Frontal cortex (tissue), 4 donors: ENCODE results near the gene QPCT. TPM values are rescaled to one million over a fixed set of nuclear protein-coding genes. Genes with fewer than 3 reads are reported as not detected.
"Not testable (repeated sequence)": the region's sequence is repeated elsewhere in the genome, so short reads cannot be mapped to it uniquely, and the experiment has no call there.

Source experiments
- DNase-seq, 2 donors: peaks; one replicate each; pipeline ENCODE4 v3.0.0; 2012; ENCODE audit warnings: low spot score in 2 of 2
- FAIRE-seq: peaks from 2 replicates; lab custom pipeline; 2012; peaks lifted over from hg19 to GRCh38; lab: Jason Lieb, UNC
- total RNA-seq: library from RNA; depleted of rRNA; stranded (reverse); fragments of >200 nt; gene quantifications from one replicate; pipeline ENCODE4 v1.2.3, GENCODE V29; 2014
- donor health status: control.
- donor health status: control.
- donor health status: control.

QPCT gene
- total RNA-seq, 1 donor from 2014 or later: 22.0 TPM

DNA sequence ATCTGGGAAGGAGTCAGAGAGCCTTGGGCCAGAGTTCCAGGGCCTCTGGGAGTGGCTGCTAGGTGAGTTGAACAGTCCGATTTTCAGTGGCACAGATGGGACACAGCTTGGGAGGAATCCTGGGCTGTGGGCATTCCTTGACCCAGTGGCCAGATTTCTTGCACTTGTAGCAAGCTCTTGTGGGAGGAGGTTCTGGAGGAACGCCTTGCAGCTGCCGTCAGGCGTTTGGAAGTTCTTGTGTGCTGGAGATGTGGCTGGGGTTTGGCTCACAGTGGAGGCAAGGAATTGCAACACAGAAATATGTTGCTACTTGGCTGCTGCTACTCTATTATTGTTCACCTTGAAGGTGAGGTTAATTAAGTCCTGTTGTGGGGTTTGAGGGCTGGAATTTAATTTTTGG is 39.8 kb downstream of the QPCT start:
- not testable (repeated sequence) for DNase-seq, FAIRE-seq

DNA sequence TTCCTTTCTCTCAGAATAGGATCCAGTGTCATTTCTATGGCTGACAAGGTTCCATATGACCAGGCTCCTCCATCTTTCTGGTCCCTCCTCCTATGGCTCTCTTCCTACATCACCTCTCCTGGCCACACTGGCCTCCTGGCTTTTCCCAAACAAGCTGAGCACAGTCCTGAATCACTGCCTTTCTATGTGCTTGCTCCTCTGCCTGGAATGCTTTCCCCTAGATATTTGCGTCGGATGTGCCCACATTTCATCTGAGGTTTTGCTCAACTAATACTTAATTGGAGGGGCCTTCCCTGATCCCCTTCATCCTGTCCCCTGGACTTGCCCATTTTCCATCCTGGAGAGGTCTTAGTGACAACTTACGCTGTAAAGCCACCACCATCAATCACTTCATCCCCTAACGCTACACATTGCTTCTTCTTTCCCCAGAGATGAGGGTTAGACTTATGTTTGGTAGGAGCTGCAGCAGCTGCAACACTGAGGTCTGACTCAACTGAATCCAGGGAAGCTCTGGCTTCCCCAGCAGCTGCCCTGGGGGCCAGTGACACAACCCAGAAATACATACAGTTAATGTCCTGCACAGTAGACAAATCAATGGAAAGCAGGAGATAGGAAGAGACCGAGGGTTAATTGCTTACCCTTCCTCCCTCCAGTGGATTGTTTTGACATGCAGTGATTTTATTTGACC is 42.9 kb downstream of the QPCT start:
- DNase-seq (no peak), FAIRE-seq (no peak)

DNA sequence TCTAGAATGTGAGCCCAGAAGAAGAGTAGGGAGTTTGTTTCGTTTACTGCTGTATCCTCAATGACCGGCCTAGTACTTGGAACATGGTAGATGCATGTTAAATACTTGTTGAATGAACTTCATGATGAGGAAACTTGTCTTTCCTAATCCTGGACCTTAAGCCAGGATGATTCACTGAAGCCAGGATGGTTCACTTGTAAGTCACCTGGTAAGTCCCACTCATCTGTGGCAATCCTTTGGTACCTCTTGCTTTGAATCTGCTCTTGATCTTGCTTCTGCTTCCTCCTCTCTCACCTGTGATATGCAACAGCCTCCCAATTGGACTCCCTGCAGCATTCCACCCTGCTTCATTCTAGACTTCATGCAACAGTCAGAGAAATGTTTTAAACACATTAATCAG is 43.6 kb downstream of the QPCT start:
- no peak for FAIRE-seq

DNA sequence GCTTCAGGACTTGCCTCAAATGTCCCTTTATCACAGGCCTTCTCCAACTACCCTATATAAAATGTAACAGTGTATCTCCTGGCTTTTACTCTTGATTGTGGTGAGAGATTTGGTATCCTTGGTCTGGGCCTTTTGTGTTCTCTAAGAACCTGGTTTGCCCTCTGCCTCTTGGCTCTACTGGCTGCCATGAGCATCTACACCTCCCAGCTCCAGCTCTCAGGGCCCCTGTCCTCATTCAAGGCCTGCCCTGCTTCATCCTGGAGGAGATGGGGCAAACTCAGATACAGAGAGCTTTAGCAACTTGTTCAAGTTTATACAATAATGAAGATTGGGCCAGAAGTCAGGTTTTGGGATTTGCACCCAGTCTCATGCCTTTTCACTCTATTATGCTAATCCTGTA is 45.0 kb downstream of the QPCT start:
- no peak for DNase-seq
- FAIRE-seq: no peak

More for the DNA sequence above, 43.6 kb downstream of the QPCT start:
- no peak for DNase-seq

DNA sequence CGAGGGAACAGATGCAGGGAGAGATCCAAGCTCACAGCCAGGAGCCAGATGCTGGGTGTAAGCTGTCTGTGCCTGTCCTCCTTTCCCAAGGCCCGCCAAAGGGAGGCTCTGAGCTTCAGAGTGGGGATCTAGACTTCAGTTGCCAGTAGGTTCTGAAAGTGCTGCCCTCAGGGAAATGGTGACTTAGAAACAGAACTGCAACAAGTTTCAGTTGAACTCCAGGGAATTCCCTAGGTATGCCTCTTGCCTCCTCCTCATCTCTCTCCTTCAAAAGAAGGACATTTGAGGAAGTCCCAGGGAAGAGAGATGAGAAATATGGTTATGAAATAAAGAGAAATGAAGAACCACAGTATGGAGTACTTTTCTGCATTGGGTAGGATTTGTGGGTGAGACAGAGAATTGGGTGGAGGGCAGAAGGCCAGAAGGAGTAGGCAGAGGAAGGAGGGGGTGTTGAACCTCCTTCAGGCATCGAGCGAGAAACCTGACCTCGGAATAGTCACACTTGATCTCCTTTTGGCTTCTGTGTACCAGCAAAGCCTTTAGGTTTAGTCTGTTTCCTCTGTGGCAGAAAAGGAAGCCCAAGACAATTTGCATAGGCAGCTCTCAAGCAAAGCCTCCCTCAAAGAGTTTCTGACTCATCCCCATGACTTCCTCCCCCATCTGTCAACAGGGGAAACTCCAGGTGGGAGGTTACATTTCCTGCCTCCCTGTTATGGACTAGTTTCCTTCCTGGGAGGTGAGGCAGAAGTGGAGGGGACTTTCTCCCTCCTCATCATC is 45.7 kb downstream of the QPCT start:
- DNase-seq (peak in 1 of 2 donors; percentile 34), FAIRE-seq (no peak)

DNA sequence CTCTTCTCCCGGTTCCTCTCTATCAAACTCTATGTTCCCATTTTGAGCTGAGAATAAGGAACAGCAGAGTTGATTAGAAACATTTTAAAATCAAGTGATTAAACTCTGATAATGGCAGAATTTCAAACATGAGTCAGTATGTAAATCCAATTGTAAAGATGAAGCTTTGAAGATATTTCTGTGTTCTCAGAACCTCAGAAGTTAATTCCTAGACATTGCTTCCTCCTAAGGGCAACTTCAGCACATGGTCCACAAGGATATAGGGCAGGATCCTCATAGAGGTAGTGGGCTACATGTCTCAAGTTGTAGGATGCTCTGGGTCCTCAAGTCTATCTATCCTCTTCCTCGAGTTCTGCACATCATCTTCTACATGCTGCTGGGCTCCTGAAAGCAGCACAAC is 46.3 kb downstream of the QPCT start:
- no peak for DNase-seq
- FAIRE-seq: no peak

DNA sequence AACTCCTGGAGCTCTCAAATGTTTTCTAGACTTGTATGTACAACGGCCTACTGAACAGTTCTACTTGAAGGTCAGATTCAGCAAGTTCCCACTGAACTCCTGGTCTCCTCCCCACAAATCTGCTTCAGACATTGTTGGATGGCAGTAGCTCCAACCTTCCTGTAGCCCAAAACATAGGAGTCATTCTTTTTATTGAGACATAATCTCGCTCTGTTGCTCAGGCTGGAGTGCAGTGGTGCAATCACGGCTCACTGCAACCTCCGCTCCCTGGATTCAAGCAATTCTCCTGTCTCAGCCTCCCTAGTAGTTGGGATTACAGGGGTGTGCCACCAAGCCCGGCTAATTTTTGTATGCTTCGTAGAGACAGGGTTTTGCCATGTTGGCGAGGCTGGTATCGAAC is 47.3 kb downstream of the QPCT start:
- FAIRE-seq (no peak), DNase-seq (no peak)

DNA sequence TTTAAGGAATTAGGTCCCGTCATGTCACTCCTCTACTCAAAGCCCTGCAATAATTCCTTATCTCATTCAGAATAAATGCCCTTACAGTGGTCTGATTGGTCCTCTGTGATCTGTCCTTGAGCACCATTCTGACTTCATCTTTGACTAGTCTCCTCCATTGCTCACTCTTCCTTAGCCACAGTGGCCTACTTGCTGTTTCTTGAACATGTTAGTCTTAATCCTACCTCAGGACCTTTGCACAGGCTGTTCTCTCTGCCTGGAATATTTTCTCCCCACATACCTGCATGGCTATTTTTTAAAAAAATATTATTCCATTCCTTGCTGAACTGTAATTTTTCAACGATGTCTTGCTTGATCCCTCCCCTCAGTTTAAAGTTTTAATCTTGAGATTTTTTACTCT is 48.0 kb downstream of the QPCT start:
- FAIRE-seq (no peak), DNase-seq (no peak)

DNA sequence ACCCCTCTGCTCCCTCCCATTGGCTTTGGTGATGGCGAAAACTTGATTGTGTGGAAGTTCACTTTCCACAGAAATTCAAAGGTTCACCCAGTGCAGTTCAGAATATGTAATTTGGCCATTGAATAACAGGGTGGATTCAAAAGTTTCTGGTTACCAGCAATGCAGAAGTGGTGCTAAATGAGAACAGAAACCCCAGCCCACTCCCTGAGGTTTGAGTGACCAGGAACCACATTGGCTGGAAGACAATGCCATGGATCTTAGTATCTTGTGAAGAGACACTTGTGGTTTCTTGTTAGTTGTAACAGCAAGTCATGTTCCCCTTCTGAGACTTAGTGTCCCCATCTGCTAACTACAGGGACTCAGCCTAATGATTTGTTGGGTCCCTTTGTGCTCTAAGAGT is 49.8 kb downstream of the QPCT start:
- FAIRE-seq (no peak), DNase-seq (no peak)

DNA sequence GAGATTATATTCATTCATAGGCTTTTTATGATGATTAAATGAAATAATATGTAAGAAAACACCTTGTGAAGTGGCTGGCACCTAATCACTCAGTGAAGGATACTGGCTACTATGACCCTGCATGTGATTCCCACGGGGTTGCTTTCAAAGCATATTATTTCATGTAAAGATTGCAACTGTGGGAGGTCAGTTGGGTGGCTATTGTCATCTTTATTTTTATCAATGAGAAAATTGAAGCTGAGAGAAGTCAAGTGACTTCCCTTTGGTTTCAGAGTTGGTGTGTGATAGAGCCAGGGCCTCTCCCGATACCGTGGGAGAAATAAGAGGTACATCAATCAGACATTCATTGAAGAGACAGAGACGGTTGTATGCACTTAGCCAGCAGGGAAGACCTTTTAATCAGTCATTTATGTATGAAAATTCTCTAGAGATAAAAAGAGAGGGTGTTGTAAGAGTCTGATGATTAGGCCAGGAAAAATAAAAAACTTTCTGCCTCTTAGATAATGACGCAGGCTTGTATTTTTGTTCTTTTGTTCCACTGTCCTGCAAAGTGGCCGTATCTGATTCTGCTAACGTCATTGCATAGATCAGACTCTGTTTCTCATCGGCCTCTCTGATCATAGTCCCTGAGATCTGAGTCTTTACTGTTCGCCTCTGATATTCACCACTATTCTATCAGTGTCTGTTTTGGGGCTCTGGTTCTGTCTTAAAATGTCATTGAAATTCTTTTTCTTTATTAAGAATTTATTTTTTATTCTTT is 50.5 kb downstream of the QPCT start:
- no peak for DNase-seq
- no peak for FAIRE-seq

DNA sequence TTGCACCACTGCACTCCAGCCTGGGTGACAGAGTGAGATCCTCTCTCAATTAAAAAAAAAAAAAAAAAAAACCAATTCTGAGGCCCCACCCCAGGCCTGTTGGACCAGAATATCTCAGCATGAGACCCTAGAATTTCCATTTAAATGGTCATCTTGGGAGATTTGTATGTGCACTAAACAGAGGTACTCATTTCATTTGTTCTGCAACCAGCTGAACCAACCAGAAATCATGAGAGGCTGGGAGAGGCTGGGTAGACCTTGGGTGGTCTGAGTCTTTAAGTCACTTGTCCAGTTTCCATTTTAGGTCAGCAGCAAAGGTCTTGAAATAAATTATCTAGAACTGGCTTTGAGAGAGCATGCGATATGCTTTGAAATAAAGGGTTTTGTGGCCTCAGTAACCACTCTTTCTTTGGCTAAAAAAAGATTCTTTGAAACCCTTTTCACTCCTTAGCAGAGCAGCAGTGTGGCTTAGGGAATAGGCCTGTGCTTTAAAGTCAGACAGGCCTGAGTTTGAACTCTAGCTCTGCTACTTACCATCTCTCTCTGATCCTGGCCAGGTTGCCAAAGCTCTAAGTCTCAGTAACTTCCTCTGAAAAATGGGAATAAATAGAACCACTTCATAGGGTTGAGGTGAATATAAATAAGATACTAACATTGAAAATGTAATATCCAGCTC is 52.6 kb downstream of the QPCT start:
- no peak for FAIRE-seq
- DNase-seq: no peak

DNA sequence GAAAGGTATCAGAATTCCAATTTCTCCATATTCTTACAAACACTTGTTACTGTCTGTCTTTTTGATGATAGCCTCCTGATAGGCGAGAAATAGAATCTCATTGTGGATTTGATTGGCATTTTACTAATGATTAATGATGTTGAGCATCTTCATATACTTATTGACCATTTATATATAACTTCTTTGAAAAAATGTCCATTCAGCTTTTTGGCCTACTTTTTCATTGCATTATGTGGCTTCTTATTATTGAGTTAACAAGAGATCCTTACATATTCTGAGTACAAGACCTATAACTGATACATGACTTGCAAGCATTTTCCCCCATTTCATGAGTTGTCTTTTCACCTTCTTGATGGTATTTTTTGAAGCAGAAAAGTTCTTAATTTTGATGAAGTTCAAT is 54.6 kb downstream of the QPCT start:
- DNase-seq (no peak), FAIRE-seq (no peak)

DNA sequence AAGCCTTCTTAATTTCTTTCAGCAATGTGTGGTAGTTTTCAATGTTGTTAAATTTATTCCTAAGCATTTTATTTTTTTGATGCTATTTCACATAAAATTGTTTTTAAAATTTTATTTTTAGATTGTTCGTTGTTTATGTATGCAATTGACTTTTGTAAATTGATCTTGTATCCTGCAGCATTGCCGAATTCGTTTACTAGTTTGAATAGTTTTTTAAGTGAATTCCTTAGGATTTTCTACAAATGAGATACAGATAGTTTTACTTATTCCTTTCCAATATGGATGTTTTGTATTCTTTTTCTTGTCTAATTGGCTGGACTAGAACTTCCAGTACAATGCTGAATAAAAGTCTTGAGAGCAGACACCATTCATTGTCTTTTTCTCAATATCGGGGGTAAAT is 55.6 kb downstream of the QPCT start:
- FAIRE-seq: peak; percentile 13
- no peak for DNase-seq

DNA sequence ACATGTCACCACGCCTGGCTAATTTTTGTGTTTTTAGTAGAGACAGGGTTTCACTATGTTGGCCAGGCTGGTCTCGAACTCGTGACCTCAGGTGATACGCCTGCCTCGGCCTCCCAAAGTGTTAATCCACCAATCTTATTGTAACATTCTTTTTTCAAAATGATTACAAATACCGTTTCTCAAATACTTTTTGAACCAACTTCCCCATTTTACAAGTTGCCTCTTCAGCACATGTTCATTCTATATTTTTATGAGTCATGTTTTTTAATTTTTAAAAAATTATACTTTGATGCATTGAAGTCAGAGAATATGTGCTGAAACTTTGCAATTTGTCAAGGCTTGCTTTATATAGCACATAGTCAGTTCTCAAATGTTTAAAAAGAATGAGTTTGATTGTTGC is 58.2 kb downstream of the QPCT start:
- FAIRE-seq (no peak), DNase-seq (no peak)

DNA sequence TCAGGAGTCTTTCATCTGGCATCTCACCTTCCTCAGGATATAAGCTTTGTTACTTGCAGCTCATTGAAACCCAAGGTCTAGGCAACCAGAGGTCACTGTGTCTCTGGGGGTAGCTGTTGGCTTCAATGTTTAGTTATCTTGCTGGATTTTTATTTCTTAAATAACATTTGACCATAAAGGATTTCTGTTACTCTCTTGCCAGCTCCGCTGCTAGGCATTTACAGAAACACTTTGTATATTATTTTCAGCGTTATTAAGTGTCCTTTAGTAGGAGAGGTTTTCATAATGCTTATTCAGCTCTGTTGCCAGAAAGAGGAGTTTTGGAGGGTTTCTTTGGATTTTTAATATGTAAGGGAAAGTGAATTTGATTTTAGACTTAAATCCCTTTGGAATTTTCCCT is 61.4 kb downstream of the QPCT start:
- no peak for DNase-seq
- no peak for FAIRE-seq

DNA sequence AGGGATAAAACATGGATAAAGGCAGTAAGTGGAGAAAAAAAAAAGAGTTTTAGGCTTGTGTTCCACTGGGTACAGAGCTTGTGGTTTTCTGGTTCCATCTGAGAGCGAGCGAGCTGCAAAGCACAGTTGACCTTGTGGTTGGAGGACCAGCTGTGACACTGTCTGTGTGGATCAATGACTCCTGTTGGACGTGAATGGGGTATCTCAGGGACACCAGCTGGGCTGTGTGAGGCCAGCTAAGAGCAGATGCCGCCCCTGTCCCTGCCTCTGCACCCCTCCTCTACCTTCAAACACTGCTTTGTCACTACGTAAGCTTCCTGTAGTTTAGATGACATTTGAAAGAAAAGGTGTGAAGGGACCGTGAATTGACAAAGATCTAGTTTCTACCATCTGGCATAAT is 67.8 kb downstream of the QPCT start:
- DNase-seq (no peak), FAIRE-seq (no peak)

DNA sequence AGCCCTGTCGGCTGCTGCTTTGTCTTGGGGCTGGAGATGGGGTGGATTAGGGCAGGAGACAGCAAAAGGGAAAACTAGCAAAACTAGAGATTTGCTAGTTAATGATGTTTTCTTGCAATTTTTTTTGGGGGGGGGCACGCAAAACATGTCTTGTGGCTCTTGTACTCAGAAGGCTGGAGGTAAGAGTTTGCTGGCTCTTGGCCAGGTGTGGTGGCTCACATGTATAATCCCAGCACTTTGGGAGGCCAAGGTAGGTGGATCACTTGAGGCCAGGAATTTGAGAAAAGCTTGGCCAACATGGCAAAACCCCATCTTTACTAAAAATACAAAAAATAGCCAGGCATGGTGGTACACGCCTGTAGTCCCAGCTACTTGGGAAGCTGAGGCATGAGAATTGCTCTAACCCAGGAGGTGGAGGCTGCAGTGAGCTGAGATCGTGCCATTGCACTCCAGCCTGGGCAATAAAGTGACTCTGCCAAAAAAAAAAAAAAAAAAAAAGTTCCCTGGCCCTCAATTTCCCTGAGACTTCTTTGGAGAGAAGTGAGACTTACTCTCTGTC is 69.6 kb downstream of the QPCT start:
- not testable (repeated sequence) for DNase-seq, FAIRE-seq

DNA sequence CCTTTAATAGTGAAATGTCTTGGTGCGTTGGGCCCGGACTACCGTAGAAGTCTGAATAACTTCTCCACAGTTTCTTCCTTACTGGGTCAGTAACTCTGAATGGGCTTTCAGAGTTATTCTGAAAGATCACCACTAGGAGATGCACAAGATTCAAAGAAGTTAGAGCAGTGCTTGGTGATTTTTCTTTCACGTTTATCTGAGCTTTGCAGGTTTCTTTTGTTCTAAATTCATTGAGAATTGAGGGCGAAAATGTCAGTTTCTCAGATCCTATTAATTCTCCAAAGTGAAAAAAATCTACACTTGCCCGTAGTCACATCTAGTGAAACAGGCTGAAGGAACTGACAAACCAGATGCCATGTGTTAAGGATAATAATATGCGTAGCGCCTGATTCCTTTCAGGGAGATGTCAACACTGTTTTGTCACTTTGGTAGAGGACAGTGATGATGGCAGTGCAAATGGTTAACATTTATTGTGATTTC is 70.1 kb downstream of the QPCT start:
- FAIRE-seq (no peak), DNase-seq (peak; percentile 11 to 55)

DNA sequence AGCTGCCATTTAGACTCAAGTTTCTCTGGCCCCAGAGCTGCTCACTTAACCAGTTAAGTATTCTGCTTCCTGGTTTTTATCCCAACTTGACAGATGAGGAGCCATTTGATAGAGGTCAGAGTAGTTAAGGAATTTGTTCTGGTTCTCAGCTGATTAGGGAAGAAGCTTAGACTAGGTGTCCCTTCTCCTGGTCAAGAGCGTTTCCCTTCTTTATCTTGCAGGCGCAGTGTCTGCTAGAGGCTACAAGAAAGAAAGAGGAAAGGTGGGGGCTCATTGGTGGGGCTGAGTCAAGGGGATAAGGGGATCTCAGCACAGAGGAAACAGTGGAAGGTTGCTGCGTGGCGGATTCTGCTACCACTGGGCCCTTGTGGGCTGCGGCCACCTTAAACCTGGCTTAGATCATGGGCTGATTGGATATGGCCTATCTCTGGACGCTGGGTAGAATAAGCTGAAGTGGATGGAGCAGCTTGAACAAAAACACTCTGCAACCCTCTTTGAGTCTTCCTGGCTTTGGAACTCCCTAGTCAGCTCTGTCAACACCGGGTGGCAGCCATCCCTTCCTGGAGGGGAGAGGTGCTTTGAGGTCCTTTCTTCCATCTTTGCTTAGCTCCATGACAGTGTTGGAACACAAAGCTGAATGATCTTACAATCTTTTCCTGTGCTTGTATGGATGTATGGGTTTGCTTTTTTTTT is 70.8 kb downstream of the QPCT start:
- DNase-seq (no peak), FAIRE-seq (no peak)
